Gastrocnemius medialis (tissue), 4 donors: ENCODE data around the gene TIMM21.

Experiments
- POLR2A ChIP-seq, 2 donors: fragments of 450-650 bp; IDR thresholded peaks; one replicate each; pipeline ENCODE4 v1.6.1; 2017; ENCODE audit warnings: antibody characterized with exemption in 2 of 2, mild to moderate bottlenecking in 2 of 2, moderate library complexity in 2 of 2
- TF ChIP-seq, protein P1 (sequence below), 5 experiments: fragments of 450-650 bp in 3 of 5; fragments of 200-600 bp in 2 of 5; sonication (generic) in 2 of 5; IDR thresholded peaks in 4 of 5; conservative IDR thresholded peaks in 1 of 5; 1 replicate in 4 of 5; 2 replicates in 1 of 5; pipeline ENCODE4 v1.5.1; 2016 to 2019; ENCODE audit warnings: antibody characterized with exemption in 5 of 5, mild to moderate bottlenecking in 3 of 5, moderate library complexity in 3 of 5

DNA sequence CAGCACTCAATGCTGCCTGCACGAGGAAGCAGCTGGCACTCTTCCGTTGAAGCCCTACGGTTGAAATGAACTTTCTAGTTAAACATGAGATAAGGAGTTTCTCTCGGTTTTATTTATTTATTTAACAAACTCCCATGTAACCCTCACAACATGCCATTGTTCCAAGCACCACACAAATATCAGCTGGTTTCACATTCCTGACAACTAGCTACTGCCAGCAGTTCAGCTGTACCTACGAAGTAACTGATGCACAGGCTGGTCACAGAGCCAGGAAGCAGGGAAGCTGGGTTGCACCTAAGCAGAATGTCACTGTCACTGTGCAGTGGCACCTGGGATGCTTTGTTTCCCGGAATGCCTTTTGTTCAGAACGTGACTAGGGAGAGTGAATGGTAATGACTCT is 18.1 kb downstream of the TIMM21 start:
- TF ChIP-seq, protein P1, sequence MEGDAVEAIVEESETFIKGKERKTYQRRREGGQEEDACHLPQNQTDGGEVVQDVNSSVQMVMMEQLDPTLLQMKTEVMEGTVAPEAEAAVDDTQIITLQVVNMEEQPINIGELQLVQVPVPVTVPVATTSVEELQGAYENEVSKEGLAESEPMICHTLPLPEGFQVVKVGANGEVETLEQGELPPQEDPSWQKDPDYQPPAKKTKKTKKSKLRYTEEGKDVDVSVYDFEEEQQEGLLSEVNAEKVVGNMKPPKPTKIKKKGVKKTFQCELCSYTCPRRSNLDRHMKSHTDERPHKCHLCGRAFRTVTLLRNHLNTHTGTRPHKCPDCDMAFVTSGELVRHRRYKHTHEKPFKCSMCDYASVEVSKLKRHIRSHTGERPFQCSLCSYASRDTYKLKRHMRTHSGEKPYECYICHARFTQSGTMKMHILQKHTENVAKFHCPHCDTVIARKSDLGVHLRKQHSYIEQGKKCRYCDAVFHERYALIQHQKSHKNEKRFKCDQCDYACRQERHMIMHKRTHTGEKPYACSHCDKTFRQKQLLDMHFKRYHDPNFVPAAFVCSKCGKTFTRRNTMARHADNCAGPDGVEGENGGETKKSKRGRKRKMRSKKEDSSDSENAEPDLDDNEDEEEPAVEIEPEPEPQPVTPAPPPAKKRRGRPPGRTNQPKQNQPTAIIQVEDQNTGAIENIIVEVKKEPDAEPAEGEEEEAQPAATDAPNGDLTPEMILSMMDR (IDR thresholded peaks at IDR 0.05 in 4 of 5, conservative IDR thresholded peaks at IDR 0.05 in 1 of 5), result no peak
- TF ChIP-seq POLR2A (IDR thresholded peaks at IDR 0.05), result no peak
